ENCODE measurements around the gene ESYT3.

DNA sequence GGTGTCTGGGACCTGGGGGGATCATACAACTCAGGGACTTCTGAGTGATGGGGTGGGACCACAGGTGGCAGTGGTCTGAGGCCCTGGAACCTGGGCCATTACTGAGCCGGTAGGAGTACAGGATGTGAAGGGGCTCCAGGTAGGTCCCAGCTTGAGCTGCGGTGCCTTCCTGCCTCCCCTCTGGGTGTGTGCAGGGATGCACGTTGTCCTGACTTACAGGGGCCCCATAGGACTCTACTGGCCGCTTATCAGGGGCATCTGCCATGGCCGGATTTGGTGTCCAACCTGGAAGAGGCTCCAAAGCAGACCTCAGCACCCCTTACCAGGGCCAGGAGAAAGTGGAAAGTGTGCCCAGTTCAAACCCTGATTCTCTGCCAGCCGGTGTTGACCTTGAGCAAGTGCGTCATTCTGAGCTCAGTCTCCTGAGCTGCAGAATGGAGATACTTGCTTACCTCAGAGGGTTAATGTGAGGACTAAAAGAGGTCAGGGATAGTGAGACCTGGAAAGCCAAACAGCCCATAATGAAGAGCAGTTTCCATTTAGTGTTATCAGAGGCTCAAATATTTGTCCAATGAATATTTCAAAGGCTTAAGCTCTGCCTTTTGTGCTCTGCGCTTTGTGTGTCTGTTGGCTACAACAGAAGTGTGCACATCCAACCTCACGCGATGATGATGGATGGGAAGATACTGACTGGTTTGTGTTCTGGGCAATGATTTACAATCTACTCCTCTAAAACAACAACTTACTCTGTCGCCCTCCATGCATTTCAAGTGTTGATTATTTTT is 35.4 kb upstream of the ESYT3 start:
- TF ChIP-seq, protein P1, sequence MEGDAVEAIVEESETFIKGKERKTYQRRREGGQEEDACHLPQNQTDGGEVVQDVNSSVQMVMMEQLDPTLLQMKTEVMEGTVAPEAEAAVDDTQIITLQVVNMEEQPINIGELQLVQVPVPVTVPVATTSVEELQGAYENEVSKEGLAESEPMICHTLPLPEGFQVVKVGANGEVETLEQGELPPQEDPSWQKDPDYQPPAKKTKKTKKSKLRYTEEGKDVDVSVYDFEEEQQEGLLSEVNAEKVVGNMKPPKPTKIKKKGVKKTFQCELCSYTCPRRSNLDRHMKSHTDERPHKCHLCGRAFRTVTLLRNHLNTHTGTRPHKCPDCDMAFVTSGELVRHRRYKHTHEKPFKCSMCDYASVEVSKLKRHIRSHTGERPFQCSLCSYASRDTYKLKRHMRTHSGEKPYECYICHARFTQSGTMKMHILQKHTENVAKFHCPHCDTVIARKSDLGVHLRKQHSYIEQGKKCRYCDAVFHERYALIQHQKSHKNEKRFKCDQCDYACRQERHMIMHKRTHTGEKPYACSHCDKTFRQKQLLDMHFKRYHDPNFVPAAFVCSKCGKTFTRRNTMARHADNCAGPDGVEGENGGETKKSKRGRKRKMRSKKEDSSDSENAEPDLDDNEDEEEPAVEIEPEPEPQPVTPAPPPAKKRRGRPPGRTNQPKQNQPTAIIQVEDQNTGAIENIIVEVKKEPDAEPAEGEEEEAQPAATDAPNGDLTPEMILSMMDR (IDR thresholded peaks at IDR 0.05): no peak
- TF ChIP-seq POLR2A (IDR thresholded peaks at IDR 0.05): no peak
